Stimulated activated CD8-positive, alpha-beta memory T cell treated with anti-CD3 and anti-CD28 coated beads, Interleukin-15, amount 100 ng/mL, for 48 hours (primary cell): Measurements from ENCODE around the gene NEO1.
"Not testable (repeated sequence)": the region's sequence is repeated elsewhere in the genome, so short reads cannot be mapped to it uniquely, and the experiment has no call there.

ENCODE experiments used
- DNase-seq, 2 donors: peaks; one replicate each; pipeline ENCODE4 v3.0.0-alpha.2; 2020; ENCODE audit warnings: low read depth in 2 of 2

Gene NEO1

GRCh38 chr15:73139744-73140553 lies 87.7 kb downstream of the NEO1 start:
- DNase-seq: no peak

DNA sequence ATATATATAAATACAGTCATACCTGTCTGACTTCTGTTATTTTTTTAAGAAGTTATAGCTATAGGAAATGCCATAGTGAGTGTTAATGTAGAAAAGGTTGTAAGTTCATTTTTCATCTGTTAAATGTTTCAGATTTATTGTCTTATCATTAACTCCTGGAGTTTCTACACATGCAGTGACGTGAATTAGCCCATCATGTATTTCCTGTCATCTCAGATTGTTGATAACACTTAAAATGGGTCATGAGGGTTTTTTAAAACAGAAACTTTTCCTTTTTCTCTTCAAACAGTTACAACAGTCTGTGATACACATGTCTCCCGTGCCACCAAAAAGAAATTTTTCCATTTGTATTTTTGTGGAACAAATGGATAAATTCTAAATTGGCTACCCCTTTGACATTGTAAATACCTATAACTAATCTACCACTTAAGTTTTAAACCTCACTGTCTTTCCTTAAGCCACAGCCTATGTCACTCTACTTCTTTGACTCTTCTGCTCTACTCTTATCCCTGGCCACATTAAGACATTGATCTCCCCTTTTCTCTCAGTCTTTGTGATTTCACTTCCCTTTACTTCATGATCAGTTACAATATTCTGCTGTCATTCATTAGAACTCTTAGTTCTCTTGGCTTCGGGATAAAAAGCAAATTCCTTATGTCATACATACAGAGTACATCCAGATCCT lies 89.1 kb downstream of the NEO1 start:
- DNase-seq: no peak

DNA sequence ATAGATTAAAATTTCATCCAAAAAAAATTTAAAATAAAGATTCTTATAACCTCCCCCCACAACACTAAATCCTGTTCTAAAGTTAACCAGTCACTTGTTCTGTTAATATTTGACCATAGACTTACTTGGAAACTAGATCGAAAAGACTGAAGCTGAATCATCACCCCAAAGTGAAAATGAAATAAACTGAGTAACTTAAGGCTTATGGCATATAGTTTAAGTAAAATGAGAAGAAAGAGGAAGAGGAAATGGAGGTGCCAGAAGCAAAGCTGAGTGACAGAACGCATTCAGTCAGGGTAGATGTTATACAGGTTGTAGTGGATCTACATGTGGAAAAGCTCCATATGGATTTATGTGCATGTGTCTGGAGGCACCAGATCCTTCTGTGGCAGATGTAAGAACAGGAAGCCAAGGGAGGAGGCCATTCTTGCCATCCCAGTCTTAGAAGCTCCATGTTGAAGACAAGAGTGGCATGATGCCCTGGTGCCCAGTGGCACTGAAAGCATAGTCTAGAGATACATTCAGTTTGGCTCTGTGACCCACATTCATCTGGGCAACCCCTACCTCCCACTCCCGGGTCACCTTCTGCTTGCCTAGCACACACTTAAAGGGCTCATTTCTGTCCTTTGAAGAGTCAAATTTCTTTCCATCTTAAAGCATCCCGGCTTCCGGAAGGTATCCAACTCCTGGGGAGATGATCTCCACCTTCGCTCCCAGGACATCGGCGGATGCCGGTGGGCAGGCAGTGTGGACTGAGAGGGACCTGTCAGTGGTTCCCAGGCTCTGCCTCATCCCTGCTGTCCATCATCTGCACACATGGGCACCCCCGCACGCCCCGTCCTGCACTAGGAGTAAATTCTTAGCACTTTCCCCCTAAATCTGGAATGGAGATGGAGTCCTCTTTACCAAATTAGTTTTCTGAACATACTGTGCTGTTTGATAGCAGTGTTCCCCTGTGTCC lies 90.8 kb downstream of the NEO1 start:
- DNase-seq: no peak

DNA sequence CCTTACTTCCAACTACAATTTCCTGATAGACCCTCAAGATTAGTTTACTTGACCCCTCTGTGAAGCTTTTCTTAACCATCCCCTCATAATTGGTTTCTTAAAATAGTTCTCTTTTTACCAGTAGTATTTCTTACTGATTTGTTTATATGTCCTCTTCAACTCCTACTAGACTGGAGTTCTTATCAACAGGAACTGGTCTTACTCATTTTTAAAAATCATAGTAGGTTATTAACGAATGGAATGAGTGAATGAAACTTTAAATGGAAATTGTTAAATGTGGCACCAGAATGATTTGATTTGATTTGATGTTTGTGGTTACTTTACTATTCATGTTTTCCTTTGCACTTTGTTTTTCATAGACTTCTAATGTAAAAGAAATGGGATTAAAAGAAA lies 91.5 kb downstream of the NEO1 start:
- DNase-seq: no peak

DNA sequence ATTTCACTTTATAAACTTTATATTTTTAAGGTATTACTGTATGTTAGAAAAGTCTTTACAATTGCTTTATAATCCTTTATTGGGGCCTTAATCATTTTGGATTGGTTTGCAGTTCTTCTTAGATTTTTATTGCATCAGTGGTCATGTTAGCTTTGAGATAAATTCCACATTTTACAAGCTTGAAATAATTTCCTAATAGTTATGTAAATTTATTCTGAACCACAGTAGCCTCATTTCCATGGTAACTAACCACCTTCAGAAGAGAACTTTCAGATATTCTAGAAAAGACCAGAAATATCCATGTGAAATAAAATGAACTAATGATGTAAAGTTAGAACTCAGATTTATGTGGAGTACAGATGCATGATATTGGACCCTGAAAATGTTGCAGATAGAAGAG lies 94.2 kb downstream of the NEO1 start:
- DNase-seq: no peak

- no peak for DNase-seq
These were observed 98.6 kb downstream of the NEO1 start for GRCh38 chr15:73150831-73151230.

DNA sequence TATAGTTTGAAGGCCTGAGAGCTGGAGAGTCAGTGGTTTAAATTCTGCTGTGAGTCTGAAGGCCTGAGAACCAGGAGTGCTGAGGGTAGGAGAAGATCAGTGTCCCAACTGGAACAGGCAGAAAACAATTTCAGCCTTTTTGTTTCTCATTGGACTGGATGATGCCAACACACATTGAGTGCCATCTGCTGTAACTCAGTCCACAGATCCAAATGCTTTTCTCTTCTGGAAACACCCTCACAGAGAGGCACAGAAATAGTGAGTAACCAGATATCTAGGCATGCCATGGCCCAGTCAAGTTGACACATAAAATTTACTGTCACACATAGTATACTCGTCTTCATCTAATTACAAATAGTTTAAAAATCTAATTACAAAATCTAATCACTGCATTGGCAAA lies 100.8 kb downstream of the NEO1 start:
- DNase-seq: no peak

GRCh38 chr15:73153447-73153846 lies 101.2 kb downstream of the NEO1 start:
- DNase-seq: no peak

DNA sequence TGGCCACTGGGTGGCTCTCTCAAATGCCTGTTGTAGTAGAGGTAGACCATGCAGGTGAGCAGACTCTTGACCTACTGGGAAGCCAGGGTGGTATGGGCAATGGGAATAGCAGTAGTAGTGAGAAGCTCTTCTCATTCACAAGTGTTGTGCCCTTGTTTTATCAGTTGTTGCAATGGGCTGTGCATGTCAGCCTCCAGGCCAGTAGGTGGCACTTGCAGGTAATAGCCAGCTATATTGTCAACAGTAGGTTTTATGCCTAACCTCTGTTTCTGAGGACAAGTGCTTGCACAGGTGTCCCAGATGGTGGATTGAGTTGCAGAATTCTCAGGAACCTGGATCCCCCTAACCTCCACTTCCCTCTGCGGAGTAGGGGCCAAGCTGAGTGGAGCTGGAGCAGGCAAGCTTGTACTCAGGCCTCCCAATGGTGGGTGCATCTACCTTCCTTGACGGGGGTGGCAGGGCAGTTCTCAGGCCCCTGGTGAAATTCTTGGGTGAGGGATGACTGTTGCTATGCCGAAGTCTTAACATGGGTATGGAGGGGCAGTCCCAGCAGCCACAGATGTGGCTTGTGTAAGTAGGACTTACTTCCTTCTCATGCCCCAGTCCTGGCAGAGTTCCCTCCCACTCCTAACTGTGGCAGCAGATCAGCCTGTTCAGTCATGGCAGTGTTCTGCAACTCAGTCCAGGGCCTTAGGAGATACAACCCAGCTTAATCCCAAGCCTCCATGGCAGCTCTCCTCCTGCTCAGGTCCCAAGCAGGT lies 104.3 kb downstream of the NEO1 start:
- no peak for DNase-seq

- no peak for DNase-seq
These were observed 109.3 kb downstream of the NEO1 start for GRCh38 chr15:73161546-73161945.

GRCh38 chr15:73165435-73165834 lies 113.2 kb downstream of the NEO1 start:
- no peak for DNase-seq

DNA sequence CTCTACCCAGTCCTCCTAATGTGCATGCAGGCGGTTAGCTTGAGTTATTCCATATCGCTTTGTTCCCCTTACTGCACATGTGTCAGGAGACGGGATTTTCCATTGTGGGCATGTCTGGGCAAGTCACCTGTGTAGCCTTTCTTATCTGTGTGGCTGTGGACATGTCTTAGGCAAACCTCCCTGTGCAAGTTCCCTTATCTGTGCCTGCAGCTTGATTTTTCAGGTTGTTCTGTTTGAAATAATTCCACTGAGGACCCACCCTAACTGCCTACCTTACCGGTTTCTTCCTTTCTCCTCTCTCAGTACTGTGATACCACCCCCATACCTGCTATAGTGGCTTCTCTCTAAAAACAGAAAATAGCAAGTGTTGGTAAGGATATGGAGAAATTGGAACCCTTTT lies 113.6 kb downstream of the NEO1 start:
- DNase-seq: no peak

DNA sequence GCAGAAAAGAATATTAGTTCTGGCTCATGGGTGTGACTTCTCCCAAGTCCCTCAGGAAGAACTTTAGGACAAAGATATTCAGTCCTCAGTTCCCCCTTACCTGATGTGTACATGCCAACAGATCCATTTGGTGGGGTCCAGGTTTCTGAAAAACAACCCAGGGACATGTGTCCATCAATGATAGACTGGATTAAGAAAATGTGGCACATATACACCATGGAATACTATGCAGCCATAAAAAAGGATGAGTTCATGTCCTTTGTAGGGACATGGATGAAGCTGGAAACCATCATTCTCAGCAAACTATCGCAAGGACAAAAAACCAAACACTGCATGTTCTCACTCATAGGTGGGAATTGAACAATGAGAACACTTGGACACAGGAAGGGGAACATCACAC lies 114.4 kb downstream of the NEO1 start:
- not testable (repeated sequence) for DNase-seq

DNA sequence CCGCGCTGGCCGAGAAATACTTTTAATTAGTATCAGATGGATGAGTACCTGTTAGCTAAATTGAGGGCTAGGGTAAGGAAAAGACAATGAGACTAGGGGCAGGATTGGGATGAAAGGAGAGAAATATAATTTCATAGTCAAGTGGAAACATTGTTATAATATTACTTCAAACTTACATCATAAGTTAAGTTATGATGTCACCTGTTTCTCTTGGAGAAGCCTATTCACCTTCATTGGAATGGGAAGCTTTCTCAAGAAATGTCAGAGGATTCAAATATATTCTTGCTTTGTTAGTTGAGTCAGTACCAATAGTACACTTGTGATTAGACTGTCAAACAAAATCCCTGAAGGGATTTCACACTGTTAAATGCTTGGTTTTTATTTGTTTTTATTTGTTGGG lies 116.2 kb downstream of the NEO1 start:
- DNase-seq: no peak

DNA sequence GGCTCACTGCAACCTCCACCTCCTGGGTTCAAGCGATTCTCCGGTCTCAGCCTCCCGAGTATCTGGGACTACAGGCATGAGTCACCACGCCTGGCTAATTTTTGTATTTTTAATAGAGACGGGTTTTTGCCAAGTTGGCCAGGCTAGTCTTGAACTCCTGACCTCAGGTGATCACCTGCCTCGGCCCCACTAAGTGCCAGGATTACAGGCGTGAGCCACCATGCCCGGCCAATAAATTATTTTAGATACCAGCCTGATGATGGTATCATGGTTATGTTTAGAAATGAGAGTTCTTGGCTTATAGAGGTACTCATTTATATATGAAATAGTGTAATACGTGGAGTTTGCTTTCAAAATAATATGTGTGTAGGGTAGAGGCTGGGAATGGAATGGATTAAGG lies 119.4 kb downstream of the NEO1 start:
- no peak for DNase-seq

- no peak for DNase-seq
These were observed 120.2 kb downstream of the NEO1 start for GRCh38 chr15:73172508-73172907.

GRCh38 chr15:73174171-73174570 lies 121.9 kb downstream of the NEO1 start:
- DNase-seq: no peak

DNA sequence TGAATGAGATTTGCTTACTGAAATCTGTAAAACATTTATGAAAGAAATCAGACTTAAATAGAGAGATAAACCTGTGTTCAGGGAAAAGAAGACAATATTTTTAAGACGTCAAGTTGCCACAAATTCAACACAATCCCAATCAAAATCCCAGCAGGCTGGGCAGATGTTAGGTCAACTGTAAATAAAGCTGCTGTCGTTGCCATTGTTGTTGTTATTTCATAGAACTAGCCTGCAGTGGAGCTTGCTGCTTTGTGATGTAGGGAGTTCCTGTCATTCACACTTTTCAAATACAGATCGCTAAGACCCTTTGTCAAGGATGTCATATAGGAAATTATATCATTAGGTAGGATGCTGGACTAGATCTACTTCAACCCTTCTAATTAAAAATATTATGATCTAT lies 123.1 kb downstream of the NEO1 start:
- DNase-seq: no peak

DNA sequence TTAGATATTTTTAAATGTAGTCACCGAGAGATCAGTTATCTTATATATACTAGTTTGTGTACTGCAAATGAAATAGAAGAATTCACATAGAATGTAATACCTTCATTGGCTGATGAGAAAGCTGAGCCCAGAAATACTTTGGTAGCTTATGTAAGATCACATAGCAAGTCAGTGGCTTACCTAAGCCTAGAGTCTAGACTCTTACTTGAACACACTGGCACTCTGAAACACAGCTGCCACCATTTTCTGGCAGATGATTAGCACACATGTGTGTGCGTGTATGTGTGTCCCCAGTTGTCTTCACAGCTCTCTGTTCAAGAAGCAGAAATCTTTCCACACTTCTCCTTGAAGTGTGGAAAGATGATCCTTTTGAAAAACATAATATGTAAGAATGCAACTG lies 124.3 kb downstream of the NEO1 start:
- DNase-seq: no peak

GRCh38 chr15:73183071-73183470 lies 130.8 kb downstream of the NEO1 start:
- DNase-seq: no peak

DNA sequence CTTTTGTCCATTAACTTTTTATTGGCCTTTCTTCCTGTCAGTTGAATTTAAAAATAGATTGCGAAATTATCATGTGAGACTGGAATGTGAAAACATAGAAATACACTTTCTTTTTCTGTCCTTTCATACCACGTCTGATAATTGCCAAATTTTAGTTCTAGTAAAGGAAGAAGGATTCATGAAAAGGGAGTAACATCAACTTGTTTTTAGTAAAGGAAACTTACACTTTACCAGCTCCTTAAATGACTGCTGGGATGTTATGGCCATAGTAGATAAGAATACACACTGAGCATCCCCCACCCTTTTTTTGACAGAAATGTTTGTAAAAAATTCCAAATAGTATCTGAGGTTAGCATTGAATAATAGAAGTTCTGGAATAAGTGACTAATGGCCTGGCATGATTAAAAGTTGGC lies 137.9 kb downstream of the NEO1 start:
- no peak for DNase-seq

GRCh38 chr15:73195166-73195565 lies 142.9 kb downstream of the NEO1 start:
- no peak for DNase-seq
